Activated T-helper 17 cell treated with anti-CD3 and anti-CD28 coated beads, Interleukin-2, amount 50 U/mL, for 72 hours (primary cell): ENCODE data around the gene PARVA. TPM values are rescaled to one million over a fixed set of nuclear protein-coding genes. Genes with fewer than 3 reads are reported as not detected.

Experiments
- ATAC-seq: fragments of 150-1000 bp; cut with Tn5 transposase; replicated peaks from 2 replicates; pipeline ENCODE4 v1.10.0; 2021; ENCODE audit warnings: mild to moderate bottlenecking, moderate library complexity
- H3K27ac Mint-ChIP-seq: one replicate; pipeline ENCODE4 v1.8.0; 2022; ENCODE audit warnings: mixed read lengths
- H3K27me3 Mint-ChIP-seq: one replicate; pipeline ENCODE4 v1.8.0; 2022; ENCODE audit warnings: mixed read lengths
- H3K36me3 Mint-ChIP-seq: one replicate; pipeline ENCODE4 v1.8.0; 2022; ENCODE audit warnings: low read depth, mild to moderate bottlenecking, mixed read lengths
- H3K4me1 Mint-ChIP-seq: one replicate; pipeline ENCODE4 v1.8.0; 2022; ENCODE audit warnings: mixed read lengths
- H3K4me3 Mint-ChIP-seq: one replicate; pipeline ENCODE4 v1.8.0; 2022; ENCODE audit warnings: mild to moderate bottlenecking, mixed read lengths
- H3K9me3 Mint-ChIP-seq: one replicate; pipeline ENCODE4 v1.8.0; 2022; ENCODE audit warnings: mixed read lengths
- total RNA-seq, 2 donors: library from RNA; stranded (reverse); gene quantifications; one replicate each; pipeline ENCODE4 v1.2.3, GENCODE V29; 2022

PARVA gene
- total RNA-seq, 2 donors from 2014 or later = 0.19 TPM; not detected in 1

DNA sequence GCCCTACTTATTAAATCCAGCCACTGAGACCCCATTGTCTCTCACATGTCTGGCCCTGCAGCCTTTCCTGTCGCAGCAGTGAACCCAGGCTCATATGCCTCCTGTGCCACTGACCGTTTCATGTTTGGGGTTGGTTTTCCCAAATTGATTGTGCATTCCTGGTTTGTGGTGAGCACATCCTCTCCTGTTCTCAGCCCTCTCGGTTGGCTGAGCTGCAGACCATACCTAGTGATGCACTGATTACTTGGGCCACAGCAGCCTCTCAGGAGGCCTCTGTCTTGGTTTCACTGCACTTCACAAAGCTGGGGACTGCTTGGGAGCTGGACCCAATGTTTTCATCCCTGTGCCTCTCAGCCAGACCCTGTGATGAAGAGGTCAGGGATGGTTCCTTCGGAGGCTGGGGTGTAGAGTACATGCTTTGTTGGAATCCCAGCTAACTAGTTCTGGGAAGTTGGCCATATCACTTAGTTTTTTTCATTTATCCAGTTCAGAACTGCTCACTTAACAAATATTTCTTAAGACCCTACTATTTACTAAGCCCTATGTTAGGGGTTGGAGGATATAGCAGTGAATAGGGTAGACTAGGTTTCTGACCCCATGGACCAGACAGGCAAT, 30.9 kb downstream of the PARVA start:
- H3K27me3 Mint-ChIP-seq = no peaks in the 10 kb centered on the region
- no peak overlapping the region for H3K27ac Mint-ChIP-seq
- H3K4me1 Mint-ChIP-seq = no peaks in the 10 kb centered on the region
- no peak overlapping the region for H3K4me3 Mint-ChIP-seq
- no peak for ATAC-seq
- no peaks in the 10 kb centered on the region for H3K9me3 Mint-ChIP-seq
- no peaks in the 10 kb centered on the region for H3K36me3 Mint-ChIP-seq

DNA sequence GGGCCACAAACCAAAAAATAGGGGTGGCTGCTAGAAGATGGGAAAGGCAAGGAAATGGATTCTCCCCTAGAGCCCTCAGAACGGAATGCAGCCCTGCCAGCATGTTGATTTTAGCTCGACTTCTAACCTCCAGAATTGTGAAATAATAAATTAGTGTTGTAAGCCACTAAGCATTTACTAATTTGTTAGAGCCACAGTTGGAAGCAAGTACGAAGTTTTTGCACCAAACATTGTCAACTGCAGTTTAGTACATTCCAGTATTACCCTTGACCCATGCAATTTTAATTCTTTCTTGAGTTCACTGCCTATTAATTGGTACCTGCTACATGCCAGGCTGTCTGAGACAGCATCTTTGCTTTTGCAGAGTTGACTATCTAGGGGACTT, 32.2 kb downstream of the PARVA start:
- Mint-ChIP-seq H3K4me3 (no peak overlapping the region), H3K4me1 (no peaks in the 10 kb centered on the region), H3K27ac (no peak overlapping the region), H3K9me3 (no peaks in the 10 kb centered on the region), H3K36me3 (no peaks in the 10 kb centered on the region), H3K27me3 (no peaks in the 10 kb centered on the region)
- ATAC-seq = no peak

DNA sequence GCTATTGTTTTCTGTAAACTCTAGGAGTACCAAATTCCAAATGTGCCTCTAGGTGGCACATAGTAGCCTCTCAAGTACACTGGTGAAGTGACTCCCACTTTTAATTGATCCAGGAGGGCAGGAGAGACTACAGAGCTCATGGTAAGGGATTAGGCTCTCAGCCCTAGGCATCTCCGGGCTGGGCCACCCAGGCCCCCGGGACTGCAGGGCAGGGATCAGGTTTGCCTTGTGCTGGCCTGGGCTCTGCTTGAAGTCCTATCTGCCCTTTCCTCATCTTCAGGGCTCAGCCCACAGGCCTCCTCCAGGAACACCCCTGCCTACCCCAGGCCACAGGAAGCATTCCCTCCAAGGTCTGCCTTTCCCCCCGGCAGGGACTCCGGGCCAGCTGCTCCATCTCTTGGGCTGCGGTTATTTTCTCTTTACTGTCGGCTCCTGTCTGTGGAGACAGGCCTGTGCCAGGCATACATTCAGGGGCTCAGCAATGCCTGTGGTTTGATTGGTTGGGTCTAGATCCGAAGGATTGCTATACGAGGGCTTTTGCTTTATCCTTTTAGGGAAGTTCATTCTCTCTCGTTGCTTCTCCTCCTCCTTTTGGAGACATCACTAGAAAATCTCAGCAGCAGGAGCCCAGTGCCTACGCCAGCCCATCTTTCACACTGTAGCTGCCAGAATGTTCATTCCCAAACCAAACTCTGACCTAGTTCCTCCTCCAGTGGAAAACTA, 32.8 kb downstream of the PARVA start:
- Mint-ChIP-seq H3K4me1 (no peaks in the 10 kb centered on the region), H3K9me3 (no peaks in the 10 kb centered on the region), H3K4me3 (no peak overlapping the region), H3K36me3 (no peaks in the 10 kb centered on the region), H3K27ac (no peak overlapping the region), H3K27me3 (no peaks in the 10 kb centered on the region)
- ATAC-seq = no peak

DNA sequence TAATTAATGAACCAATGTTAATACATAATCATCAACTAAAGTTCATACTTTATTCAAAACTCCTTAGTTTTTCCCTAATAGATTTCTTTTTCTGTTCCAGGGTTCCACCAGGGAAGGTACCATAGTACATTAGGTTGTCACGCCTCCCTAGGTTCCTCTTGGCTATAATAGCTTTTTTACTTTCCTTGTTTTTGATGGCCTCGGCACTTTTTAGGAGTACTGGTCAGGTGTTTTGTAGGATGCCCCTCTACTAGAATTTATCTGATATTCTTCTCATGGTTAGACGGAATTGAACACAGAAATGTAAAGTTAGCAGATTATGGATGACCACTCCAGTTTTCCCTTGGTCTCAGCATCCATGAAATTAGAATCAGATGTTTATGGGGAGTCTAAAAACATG, 34.0 kb downstream of the PARVA start:
- Mint-ChIP-seq H3K36me3 (no peaks in the 10 kb centered on the region), H3K27me3 (peaks cover 4% of the 10 kb centered on the region), H3K9me3 (no peaks in the 10 kb centered on the region), H3K4me1 (no peaks in the 10 kb centered on the region), H3K4me3 (no peak overlapping the region), H3K27ac (no peak overlapping the region)
- no peak for ATAC-seq

DNA sequence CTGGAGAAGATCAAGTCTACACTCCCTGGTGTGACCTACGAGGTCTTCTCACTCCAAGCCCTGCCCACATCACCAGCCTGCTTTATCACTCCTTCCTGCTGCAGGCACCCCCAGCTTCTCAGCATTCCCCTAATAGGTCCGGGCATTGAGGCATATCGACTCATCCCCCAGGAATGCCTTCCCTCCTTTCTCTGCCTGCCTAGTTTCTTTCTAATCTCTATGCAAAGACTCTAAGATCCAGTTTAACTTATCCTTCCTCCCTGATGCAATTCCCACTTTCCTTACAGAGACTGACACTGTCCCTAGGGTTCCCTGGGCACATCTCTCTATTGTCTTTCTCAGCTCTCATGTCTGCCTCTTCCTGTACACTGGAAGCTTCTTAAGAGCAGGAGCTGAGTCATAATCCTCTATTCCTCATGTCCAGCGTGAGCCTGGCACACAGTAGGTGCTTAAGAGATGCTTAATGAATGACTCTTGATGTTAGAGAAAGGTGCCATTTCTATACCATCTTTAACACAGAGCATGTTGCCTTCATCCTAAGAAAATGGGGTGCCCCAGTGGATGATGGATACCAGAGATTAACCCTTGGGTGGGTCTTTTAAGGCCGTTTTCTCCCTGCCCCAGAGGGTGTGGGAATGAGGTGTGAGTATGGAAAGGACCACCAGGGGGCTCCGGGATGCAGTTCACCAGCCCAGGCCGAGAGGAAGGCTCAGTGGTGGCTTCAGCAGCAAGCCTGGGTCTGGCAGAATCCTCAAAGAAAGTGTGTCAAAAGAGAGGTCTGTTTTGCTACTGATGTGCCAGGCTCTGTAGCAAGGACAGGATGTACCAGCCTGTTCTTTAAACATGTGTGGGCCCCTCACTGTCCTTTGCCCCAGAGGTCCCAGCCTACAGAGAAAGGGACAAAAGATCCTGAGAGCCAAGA, 34.7 kb downstream of the PARVA start:
- Mint-ChIP-seq H3K4me3 (no peak overlapping the region), H3K9me3 (no peaks in the 10 kb centered on the region), H3K4me1 (no peaks in the 10 kb centered on the region), H3K27me3 (peaks cover 6% of the 10 kb centered on the region), H3K27ac (no peak overlapping the region), H3K36me3 (no peaks in the 10 kb centered on the region)
- no peak for ATAC-seq

DNA sequence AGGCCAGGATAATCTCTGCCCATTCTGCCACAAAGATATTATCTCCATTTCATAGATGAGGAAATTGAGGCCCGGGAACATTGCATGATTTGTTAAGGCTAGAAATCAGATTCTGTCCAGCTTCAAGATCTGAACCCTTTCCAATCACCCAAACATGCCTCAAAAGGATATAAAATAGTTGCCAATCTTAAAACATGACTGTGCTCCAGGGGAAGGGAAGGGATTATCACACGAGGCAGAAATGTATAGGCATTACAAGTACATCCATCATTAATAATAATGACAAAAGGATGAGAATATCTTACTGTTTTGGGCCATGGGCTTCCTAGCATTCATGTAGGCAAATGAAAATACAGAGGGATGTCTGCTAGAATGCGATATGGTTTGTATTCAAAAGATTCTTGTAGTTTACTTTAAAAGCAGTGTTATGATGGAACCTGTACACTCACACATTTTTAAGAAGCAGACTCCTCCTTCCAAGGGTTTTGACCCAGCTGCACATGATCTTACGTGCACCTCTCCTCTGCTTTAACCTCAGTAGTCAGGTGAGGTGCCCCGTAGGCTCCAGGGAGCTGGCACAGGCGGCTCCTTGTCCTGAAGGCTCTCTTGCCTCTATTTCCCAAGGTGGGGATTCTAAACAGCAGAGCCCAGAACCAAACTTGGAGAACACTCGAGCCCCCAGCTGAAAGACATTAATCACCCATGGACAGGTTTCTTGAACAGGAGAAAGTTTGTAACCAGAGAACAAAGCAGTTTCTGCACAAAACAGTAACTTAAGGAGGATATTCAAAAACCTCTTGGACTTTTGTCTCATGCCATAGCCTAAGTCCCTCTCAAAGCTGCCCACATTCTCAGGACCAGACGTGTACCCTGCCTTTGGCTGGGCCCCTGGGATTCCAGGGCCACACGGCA, 36.0 kb downstream of the PARVA start:
- H3K9me3 Mint-ChIP-seq = no peaks in the 10 kb centered on the region
- no peaks in the 10 kb centered on the region for H3K36me3 Mint-ChIP-seq
- no peaks in the 10 kb centered on the region for H3K4me1 Mint-ChIP-seq
- peaks cover 6% of the 10 kb centered on the region for H3K27me3 Mint-ChIP-seq
- no peak overlapping the region for H3K4me3 Mint-ChIP-seq
- no peak for ATAC-seq
- no peak overlapping the region for H3K27ac Mint-ChIP-seq

DNA sequence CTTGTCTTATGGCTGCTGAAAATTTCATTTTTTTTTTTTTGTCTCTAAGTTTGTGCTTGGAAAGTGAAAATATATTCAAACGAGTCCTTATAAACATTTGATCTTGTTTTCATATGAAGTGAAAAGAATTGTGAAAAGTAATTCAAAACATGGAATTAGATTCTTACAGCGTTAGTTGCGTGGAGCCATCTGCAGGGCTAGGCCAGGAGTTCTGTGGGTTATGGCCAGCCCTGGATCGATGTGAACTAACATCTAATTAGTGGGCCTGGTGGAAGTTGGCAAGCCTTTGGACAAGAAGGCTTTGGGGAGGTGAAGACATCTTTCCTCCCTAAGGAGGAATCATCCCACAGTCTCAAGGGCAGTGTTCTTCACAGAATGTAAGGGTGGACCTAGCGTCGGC, 37.2 kb downstream of the PARVA start:
- H3K27me3 Mint-ChIP-seq = peaks cover 6% of the 10 kb centered on the region
- no peaks in the 10 kb centered on the region for H3K4me1 Mint-ChIP-seq
- H3K36me3 Mint-ChIP-seq = no peaks in the 10 kb centered on the region
- ATAC-seq = no peak
- no peaks in the 10 kb centered on the region for H3K9me3 Mint-ChIP-seq
- H3K27ac Mint-ChIP-seq = no peak overlapping the region
- H3K4me3 Mint-ChIP-seq = no peak overlapping the region

DNA sequence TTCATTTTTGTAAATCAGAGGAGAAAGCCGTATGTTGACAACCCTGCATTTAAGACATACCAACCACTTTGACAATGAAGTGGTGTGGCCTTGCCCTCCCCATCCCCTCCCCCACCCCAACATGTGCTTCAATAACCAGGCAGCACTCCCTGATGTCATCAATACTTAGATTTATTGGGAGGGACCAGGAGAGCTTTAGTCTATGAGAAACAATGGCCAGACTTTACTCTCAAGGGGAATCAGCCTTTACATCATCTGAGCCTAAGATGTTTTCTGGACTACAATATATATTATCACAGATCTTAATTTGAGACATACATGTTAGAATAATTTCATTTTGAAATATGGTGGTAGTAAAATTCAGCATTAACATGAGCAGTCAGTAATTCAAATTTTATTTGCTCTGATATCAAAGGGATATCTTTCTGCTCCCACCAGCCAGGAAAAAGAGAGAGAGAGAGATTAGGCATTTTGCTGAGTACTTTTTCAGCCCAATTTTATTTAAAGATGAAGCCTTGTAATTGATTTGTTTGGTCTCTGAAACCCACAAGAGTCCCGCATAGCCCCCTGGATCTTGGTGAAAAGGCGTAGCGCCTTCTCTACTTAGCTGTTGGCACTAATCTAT, 38.1 kb downstream of the PARVA start:
- Mint-ChIP-seq H3K9me3 (no peaks in the 10 kb centered on the region), H3K4me1 (no peaks in the 10 kb centered on the region), H3K4me3 (no peak overlapping the region), H3K27me3 (peaks cover 6% of the 10 kb centered on the region), H3K36me3 (no peaks in the 10 kb centered on the region), H3K27ac (no peak overlapping the region)
- no peak for ATAC-seq

DNA sequence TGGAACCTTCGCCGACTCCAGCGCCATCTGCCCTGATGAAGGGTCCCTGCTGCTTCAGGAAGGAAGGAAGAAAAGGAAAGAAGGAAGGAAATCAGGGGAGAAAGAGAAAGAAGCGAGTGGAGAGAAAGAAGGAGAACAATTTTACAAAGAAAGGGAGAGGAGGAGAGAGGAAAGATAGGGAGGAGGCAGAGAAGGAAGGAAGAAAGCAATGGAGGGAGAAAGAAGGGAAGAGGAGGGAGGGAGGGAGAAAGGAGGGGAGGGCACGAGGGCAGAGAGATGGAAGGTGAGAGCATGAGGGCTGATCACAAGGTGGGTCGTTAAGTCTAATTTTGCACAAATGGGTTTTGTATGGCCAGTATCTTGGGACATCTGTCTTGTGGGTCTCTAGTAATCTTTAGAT, 39.2 kb downstream of the PARVA start:
- Mint-ChIP-seq H3K27me3 (peaks cover 6% of the 10 kb centered on the region), H3K4me3 (no peak overlapping the region), H3K36me3 (no peaks in the 10 kb centered on the region), H3K27ac (no peak overlapping the region), H3K9me3 (no peaks in the 10 kb centered on the region), H3K4me1 (no peaks in the 10 kb centered on the region)
- ATAC-seq = no peak

DNA sequence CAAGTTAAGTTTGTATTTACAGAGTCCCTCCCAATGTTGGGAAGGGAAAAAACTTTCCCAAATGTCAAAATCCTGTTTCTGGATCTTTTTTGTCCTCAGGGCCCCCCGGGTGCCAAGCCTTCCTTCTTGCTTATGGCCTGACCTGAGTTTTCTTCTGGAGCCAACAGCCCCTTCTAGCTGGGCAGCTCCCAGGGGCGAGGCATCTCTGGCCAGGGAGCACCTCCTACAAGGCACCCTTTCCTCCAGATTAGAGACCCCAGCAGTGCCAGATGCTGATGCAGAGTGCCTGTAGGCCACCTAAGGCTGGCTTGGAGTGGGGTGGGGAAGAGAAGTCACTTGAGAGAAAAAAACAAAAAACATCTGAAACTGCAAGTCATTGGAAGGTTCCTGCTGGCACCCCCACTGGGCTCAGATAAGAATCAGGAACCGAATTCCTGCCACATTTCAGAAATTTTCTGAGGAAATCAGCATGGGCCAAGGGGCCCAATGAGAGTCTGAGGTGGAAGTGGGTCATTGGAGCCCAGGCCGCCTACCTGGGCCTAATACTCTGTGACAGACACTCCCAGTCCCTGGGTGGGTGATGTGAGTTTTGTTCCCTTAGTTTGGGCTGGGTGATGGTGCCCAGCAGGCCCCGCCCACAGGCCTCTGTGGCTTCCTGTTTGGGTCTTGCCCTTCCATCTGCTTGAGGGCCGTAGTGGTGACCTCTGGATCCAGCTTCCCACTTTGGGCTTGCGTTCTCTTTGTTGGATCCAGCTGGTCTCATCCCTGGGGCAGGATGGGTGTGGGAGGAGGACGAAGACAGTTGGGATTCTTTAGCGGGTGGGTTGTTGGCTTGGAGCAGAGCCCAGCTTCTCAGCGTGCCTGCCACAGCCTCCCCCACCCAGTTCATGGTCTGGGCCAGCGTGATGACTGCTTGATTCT, 40.6 kb downstream of the PARVA start:
- Mint-ChIP-seq H3K36me3 (no peaks in the 10 kb centered on the region), H3K4me1 (no peaks in the 10 kb centered on the region), H3K27me3 (peaks cover 6% of the 10 kb centered on the region), H3K9me3 (no peaks in the 10 kb centered on the region), H3K27ac (no peak overlapping the region), H3K4me3 (no peak overlapping the region)
- no peak for ATAC-seq

DNA sequence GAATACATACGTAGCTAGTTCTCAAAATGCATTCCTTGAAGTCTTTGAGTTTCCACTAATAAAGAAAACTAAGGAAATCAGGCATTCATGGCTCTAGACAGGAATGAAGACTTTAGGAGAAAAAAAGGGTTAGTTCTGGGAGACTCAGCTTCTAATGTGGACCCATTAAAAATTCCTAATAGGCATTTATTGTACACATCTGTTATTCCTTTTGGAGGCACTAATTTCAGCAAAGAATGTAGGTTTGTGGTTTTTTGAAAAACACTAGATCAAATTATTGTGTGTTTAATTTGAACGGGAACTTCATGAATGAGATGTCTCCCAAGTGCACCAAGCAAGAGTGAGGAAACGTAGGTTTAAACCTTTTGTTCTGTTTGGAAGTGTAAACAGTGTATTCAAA, 42.7 kb downstream of the PARVA start:
- H3K36me3 Mint-ChIP-seq = no peaks in the 10 kb centered on the region
- peaks cover 10% of the 10 kb centered on the region for H3K27me3 Mint-ChIP-seq
- no peak overlapping the region for H3K4me3 Mint-ChIP-seq
- no peak overlapping the region for H3K27ac Mint-ChIP-seq
- no peak for ATAC-seq
- no peaks in the 10 kb centered on the region for H3K4me1 Mint-ChIP-seq
- no peaks in the 10 kb centered on the region for H3K9me3 Mint-ChIP-seq

DNA sequence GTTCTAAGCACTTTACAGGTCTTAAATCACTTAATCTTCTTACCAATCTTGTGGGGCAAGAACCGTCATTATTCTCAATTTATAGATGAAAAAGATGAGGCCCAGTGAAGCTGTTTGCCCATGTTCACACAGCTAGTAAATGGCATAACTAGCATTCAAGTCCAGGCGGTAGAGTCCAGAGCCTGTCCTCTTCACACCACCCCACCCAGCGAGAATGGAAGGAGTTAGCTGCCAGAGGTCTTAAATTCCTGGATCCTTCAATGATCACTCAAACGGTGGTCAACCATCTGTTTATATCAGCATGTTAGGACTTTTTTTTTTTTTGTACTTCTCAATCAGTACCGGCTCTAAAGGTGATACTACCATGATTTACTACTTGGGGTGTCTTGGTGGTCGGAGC, 43.3 kb downstream of the PARVA start:
- Mint-ChIP-seq H3K36me3 (no peaks in the 10 kb centered on the region), H3K4me1 (no peaks in the 10 kb centered on the region), H3K27ac (no peak overlapping the region), H3K9me3 (no peaks in the 10 kb centered on the region), H3K27me3 (peaks cover 14% of the 10 kb centered on the region), H3K4me3 (no peak overlapping the region)
- ATAC-seq = no peak

DNA sequence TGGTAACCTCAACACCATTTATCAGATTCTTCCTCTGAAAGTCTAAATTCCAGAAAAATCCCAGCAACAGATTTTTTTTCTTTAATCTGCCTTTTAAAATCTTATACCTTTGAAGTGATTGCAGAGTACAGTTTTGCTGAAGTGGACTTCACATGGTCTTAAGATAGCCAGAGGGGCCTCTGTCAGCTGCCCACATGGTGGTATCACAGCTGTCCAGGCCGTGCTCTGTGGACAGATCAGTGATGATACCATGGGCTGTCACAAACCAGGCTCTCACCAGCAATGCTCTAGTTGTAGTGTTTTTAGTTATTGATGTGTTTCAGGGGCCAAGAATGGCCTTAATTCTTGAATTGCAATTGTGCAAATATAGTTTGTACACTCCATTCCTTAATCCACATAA, 44.0 kb downstream of the PARVA start:
- Mint-ChIP-seq H3K27ac (no peak overlapping the region), H3K9me3 (no peaks in the 10 kb centered on the region), H3K4me1 (no peaks in the 10 kb centered on the region), H3K4me3 (no peak overlapping the region), H3K36me3 (no peaks in the 10 kb centered on the region), H3K27me3 (peaks cover 11% of the 10 kb centered on the region)
- ATAC-seq = no peak
